ENCODE results near the gene RUNX2. TPM values are rescaled to one million over a fixed set of nuclear protein-coding genes. Genes with fewer than 3 reads are reported as not detected.

RUNX2 gene
- total and polyA plus RNA-seq, 8 donors = 0.80 to 18.7 (median 2.7) TPM; not detected in 1

GRCh38 chr6:45328523-45328922 is 393 bp downstream of the RUNX2 start:
- intact Hi-C loops (cut with DNase I; ENCODE audit: low total_unique reads) = no loop called here
- peak overlapping the region in 1 of 4 donors; percentile 9 for H3K4me3 ChIP-seq

GRCh38 chr6:45344900-45345299 is 16.8 kb downstream of the RUNX2 start:
- intact Hi-C loops (cut with DNase I; ENCODE audit: low total_unique reads) = no loop called here
- Histone ChIP-seq H3K4me1 (no peaks in the 10 kb centered on the region), H3K27me3 (no peaks in the 10 kb centered on the region), H3K36me3 (no peaks in the 10 kb centered on the region), H3K9me3 (no peaks in the 10 kb centered on the region), H3K4me3 (no peak overlapping the region), H3K27ac (no peak overlapping the region)
- TF ChIP-seq CTCF (IDR thresholded peaks at IDR 0.05) = no peak
- no peak for TF ChIP-seq POLR2AphosphoS5 (IDR thresholded peaks at IDR 0.05)
- no peak for TF ChIP-seq POLR2A (IDR thresholded peaks at IDR 0.05)
- no peak for TF ChIP-seq EP300 (IDR thresholded peaks at IDR 0.05)
- 80 to 87% (median 84%) methylated on average over 2 of the region's 2 CpGs for WGBS, 5 donors
- no peak for DNase-seq

More at GRCh38 chr6:45328523-45328922, 393 bp downstream of the RUNX2 start:
- no peak for DNase-seq
- Histone ChIP-seq H3K9me3 (no peaks in the 10 kb centered on the region), H3K36me3 (no peaks in the 10 kb centered on the region), H3K27ac (peak overlapping the region in 1 of 5 donors; percentile 3), H3K27me3 (no peaks in the 10 kb centered on the region), H3K4me1 (peaks cover 5 to 15% (median 8%) of the 10 kb centered on the region in 4 donors)
- TF ChIP-seq POLR2A (IDR thresholded peaks at IDR 0.05) (no peak), CTCF (IDR thresholded peaks at IDR 0.05) (no peak), EP300 (IDR thresholded peaks at IDR 0.05) (no peak), POLR2AphosphoS5 (IDR thresholded peaks at IDR 0.05) (no peak)

- intact Hi-C loops (cut with DNase I; ENCODE audit: low total_unique reads) = no loop called here
- no peaks in the 10 kb centered on the region for H3K36me3 ChIP-seq
- H3K4me1 ChIP-seq = no peaks in the 10 kb centered on the region
- no peaks in the 10 kb centered on the region for H3K27me3 ChIP-seq
- H3K27ac ChIP-seq = no peak overlapping the region
- no peaks in the 10 kb centered on the region for H3K9me3 ChIP-seq
- no peak for TF ChIP-seq EP300 (IDR thresholded peaks at IDR 0.05)
- no peak for TF ChIP-seq CTCF (IDR thresholded peaks at IDR 0.05)
- TF ChIP-seq POLR2A (IDR thresholded peaks at IDR 0.05) = no peak
- no peak for TF ChIP-seq POLR2AphosphoS5 (IDR thresholded peaks at IDR 0.05)
- no peak overlapping the region for H3K4me3 ChIP-seq
- DNase-seq = no peak
These were observed 22.1 kb downstream of the RUNX2 start for GRCh38 chr6:45350186-45350710.

- Histone ChIP-seq H3K27ac (no peak overlapping the region), H3K27me3 (no peaks in the 10 kb centered on the region), H3K4me3 (no peak overlapping the region), H3K4me1 (no peaks in the 10 kb centered on the region), H3K36me3 (no peaks in the 10 kb centered on the region), H3K9me3 (no peaks in the 10 kb centered on the region)
- TF ChIP-seq EP300 (IDR thresholded peaks at IDR 0.05) (no peak), POLR2AphosphoS5 (IDR thresholded peaks at IDR 0.05) (no peak), POLR2A (IDR thresholded peaks at IDR 0.05) (no peak), CTCF (IDR thresholded peaks at IDR 0.05) (no peak)
- DNase-seq = no peak
- 95 to 100% (median 99%) methylated on average over 3 of the region's 3 CpGs for WGBS, 5 donors
- intact Hi-C loops (cut with DNase I; ENCODE audit: low total_unique reads) = no loop called here
These were observed 22.9 kb downstream of the RUNX2 start for GRCh38 chr6:45351076-45351475.

Measured in stomach (tissue), 9 donors.